Mesenchymal stem cell (in vitro differentiated cells and primary cell): ENCODE data around the gene ULK3.

ENCODE experiments used
- DNase-seq: peaks from one replicate; pipeline ENCODE4 v3.0.0-alpha.2; 2013
- H2AFZ ChIP-seq: one replicate; pipeline ENCODE4 v1.6.1; 2013; ENCODE audit warnings: low read depth, mild to moderate bottlenecking, control low read depth, inconsistent platforms, low read length, moderate library complexity
- H2AK5ac ChIP-seq: 2 replicates; pipeline ENCODE4 v1.6.1; 2013; ENCODE audit warnings: low read length, moderate library complexity, mild to moderate bottlenecking, inconsistent platforms; ENCODE audit not compliant: severe bottlenecking
- H2BK120ac ChIP-seq: one replicate; pipeline ENCODE4 v1.6.1; 2013; ENCODE audit warnings: low read depth, mild to moderate bottlenecking, inconsistent platforms, low read length, moderate library complexity
- H2BK12ac ChIP-seq, 2 experiments: one replicate each; pipeline ENCODE4 v1.6.1; 2013; ENCODE audit warnings: inconsistent platforms in 2 of 2, low read length in 2 of 2, mild to moderate bottlenecking in 2 of 2, moderate library complexity in 2 of 2, control low read depth in 1 of 2
- H2BK15ac ChIP-seq: one replicate; pipeline ENCODE4 v1.6.1; 2013; ENCODE audit warnings: mild to moderate bottlenecking, low read depth, inconsistent platforms; ENCODE audit not compliant: poor library complexity, severe bottlenecking
- H2BK5ac ChIP-seq: 2 replicates; pipeline ENCODE4 v1.6.1; 2013; ENCODE audit warnings: low read depth, mild to moderate bottlenecking, low read length, control low read depth, inconsistent platforms; ENCODE audit not compliant: poor library complexity, severe bottlenecking
- H3K14ac ChIP-seq, 2 experiments: one replicate each; pipeline ENCODE4 v1.6.1; 2013; ENCODE audit warnings: inconsistent platforms in 2 of 2, low read length in 2 of 2, control low read depth in 1 of 2, mild to moderate bottlenecking in 1 of 2, moderate library complexity in 1 of 2
- H3K18ac ChIP-seq, 2 experiments: one replicate each; pipeline ENCODE4 v1.6.1; 2013; ENCODE audit warnings: inconsistent platforms in 2 of 2, low read length in 2 of 2, control low read depth in 1 of 2, low read depth in 1 of 2, mild to moderate bottlenecking in 1 of 2
- H3K23ac ChIP-seq, 2 experiments: one replicate each; pipeline ENCODE4 v1.6.1; 2013; ENCODE audit warnings: inconsistent platforms in 2 of 2, low read length in 2 of 2, mild to moderate bottlenecking in 2 of 2, moderate library complexity in 2 of 2, control low read depth in 1 of 2
- H3K27ac ChIP-seq: 2 replicates; pipeline ENCODE4 v1.5.1; 2013; ENCODE audit warnings: mild to moderate bottlenecking, moderate library complexity, low read length, control low read depth, inconsistent platforms; ENCODE audit not compliant: poor library complexity, severe bottlenecking
- H3K27me3 ChIP-seq, 2 experiments: 2 replicates each; pipeline versions ENCODE4 v1.6.1 to v1.7.0; 2013; ENCODE audit warnings: low read length in 2 of 2, mild to moderate bottlenecking in 2 of 2, moderate library complexity in 2 of 2, control low read depth in 1 of 2, inconsistent platforms in 1 of 2; ENCODE audit not compliant: control insufficient read depth in 1 of 2, insufficient read depth in 1 of 2
- H3K36me3 ChIP-seq, 2 experiments: 2 replicates each; pipeline versions ENCODE4 v1.6.1 to v1.7.0; 2013; ENCODE audit warnings: low read length in 2 of 2, control low read depth in 1 of 2, inconsistent platforms in 1 of 2, low read depth in 1 of 2, mild to moderate bottlenecking in 1 of 2; ENCODE audit not compliant: insufficient read depth in 2 of 2, control insufficient read depth in 1 of 2
- H3K4ac ChIP-seq, 2 experiments: one replicate each; pipeline ENCODE4 v1.6.1; 2013; ENCODE audit warnings: inconsistent platforms in 2 of 2, low read length in 2 of 2, mild to moderate bottlenecking in 2 of 2, moderate library complexity in 2 of 2, control low read depth in 1 of 2, low read depth in 1 of 2
- H3K4me1 ChIP-seq: 2 replicates; pipeline ENCODE4 v1.6.1; 2013; ENCODE audit warnings: low read depth, low read length, control low read depth; ENCODE audit not compliant: control insufficient read depth, insufficient read depth
- H3K4me2 ChIP-seq: 2 replicates; pipeline ENCODE4 v1.6.1; 2013; ENCODE audit warnings: low read length, mild to moderate bottlenecking, inconsistent platforms; ENCODE audit not compliant: poor library complexity, severe bottlenecking
- H3K4me3 ChIP-seq, 2 experiments: 2 replicates each; pipeline versions ENCODE4 v1.5.1 to v1.7.0; 2013; ENCODE audit warnings: low read length in 2 of 2, mild to moderate bottlenecking in 2 of 2, control low read depth in 1 of 2, low read depth in 1 of 2; ENCODE audit not compliant: insufficient read depth in 1 of 2
- H3K79me1 ChIP-seq: replicated peaks from 2 replicates; pipeline ENCODE4 v1.6.1; 2013; ENCODE audit warnings: mild to moderate bottlenecking, control low read depth, low read length, inconsistent platforms; ENCODE audit not compliant: poor library complexity, severe bottlenecking
- H3K9ac ChIP-seq: 2 replicates; pipeline ENCODE4 v1.7.0; 2013; ENCODE audit warnings: mild to moderate bottlenecking, low read length, moderate library complexity
- H3K9me3 ChIP-seq: 2 replicates; pipeline ENCODE4 v1.7.0; 2013; ENCODE audit warnings: mild to moderate bottlenecking, low read length; ENCODE audit not compliant: control insufficient read depth
- H4K8ac ChIP-seq: one replicate; pipeline ENCODE4 v1.6.1; 2013; ENCODE audit warnings: inconsistent platforms, mild to moderate bottlenecking, low read length, moderate library complexity
- H4K91ac ChIP-seq: one replicate; pipeline ENCODE4 v1.6.1; 2013; ENCODE audit warnings: mild to moderate bottlenecking, low read length, inconsistent platforms
- WGBS: methylation state at CpG from one replicate; pipeline ENCODE4 v1.1.7; 2013; ENCODE audit warnings: mixed read lengths; 5-methylcytosine and 5-hydroxymethylcytosine counted together

ULK3 gene

GRCh38 chr15:74789741-74790079, 53.2 kb downstream of the ULK3 start:
- Histone ChIP-seq H2AFZ (no peak overlapping the region), H3K18ac (peak overlapping the region in 1 of 2 experiments; percentile 16), H3K4me1 (peaks cover 80% of the 10 kb centered on the region), H3K27ac (peak overlapping the region; percentile 81), H2AK5ac (peak overlapping the region; percentile 65), H4K91ac (no peak overlapping the region), H2BK120ac (no peak overlapping the region), H3K14ac (no peak overlapping the region), H2BK5ac (peak overlapping the region; percentile 33), H3K4me3 (no peak overlapping the region), H3K4me2 (no peak overlapping the region), H3K79me1 (peaks cover 24% of the 10 kb centered on the region), H3K23ac (peak overlapping the region in 1 of 2 experiments; percentile 57), H3K36me3 (peaks cover 0 to 15% of the 10 kb centered on the region in 2 experiments), H4K8ac (no peak overlapping the region), H3K27me3 (no peaks in the 10 kb centered on the region), H3K9ac (peak overlapping the region; percentile 78), H2BK12ac (peak overlapping the region in 1 of 2 experiments; percentile 66), H2BK15ac (no peak overlapping the region), H3K4ac (peak overlapping the region in 1 of 2 experiments; percentile 86), H3K9me3 (no peaks in the 10 kb centered on the region)
- 89% methylated on average over 3 of the region's 3 CpGs for WGBS
- DNase-seq = no peak

DNA sequence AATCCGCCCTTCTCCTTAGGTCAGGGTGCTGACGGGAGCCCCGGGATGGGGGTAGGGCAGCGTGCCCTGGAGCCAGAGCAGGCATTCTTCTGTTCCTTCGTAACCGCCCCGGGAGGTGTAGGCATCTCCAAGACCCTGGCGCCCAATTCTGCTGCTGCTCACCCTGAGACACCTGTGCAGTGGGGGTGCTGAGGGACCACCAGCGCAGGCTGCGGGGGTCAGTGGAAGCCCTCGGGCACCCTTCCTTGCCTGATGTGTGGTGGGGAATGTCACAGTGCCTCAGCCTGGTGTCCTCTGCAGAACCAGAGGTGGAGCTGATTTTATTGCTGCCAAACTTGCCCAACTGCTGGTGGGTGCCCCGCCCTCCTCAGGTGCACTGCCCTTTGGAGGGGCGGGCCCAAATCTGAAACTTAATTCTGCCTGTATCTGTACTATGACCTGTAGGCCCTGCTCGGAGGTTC, 53.8 kb downstream of the ULK3 start:
- H3K27me3 ChIP-seq = no peaks in the 10 kb centered on the region
- peak overlapping the region; percentile 57 for H2BK15ac ChIP-seq
- H3K4me3 ChIP-seq = peak overlapping the region in 1 of 2 experiments; percentile 8
- H2AK5ac ChIP-seq = peak overlapping the region; percentile 53
- DNase-seq = no peak
- no peak overlapping the region for H4K8ac ChIP-seq
- no peak overlapping the region for H2AFZ ChIP-seq
- peak overlapping the region; percentile 81 for H3K27ac ChIP-seq
- H3K9me3 ChIP-seq = no peaks in the 10 kb centered on the region
- H3K4me2 ChIP-seq = no peak overlapping the region
- H3K23ac ChIP-seq = no peak overlapping the region
- H3K4me1 ChIP-seq = peaks cover 78% of the 10 kb centered on the region
- H3K79me1 ChIP-seq = peaks cover 23% of the 10 kb centered on the region
- H2BK5ac ChIP-seq = no peak overlapping the region
- peaks cover 0 to 14% of the 10 kb centered on the region in 2 experiments for H3K36me3 ChIP-seq
- no peak overlapping the region for H3K14ac ChIP-seq
- 90% methylated on average over 14 of the region's 14 CpGs for WGBS
- H3K4ac ChIP-seq = no peak overlapping the region
- H2BK120ac ChIP-seq = no peak overlapping the region
- peak overlapping the region; percentile 28 for H4K91ac ChIP-seq
- no peak overlapping the region for H2BK12ac ChIP-seq
- peak overlapping the region in 1 of 2 experiments; percentile 16 for H3K18ac ChIP-seq
- no peak overlapping the region for H3K9ac ChIP-seq

DNA sequence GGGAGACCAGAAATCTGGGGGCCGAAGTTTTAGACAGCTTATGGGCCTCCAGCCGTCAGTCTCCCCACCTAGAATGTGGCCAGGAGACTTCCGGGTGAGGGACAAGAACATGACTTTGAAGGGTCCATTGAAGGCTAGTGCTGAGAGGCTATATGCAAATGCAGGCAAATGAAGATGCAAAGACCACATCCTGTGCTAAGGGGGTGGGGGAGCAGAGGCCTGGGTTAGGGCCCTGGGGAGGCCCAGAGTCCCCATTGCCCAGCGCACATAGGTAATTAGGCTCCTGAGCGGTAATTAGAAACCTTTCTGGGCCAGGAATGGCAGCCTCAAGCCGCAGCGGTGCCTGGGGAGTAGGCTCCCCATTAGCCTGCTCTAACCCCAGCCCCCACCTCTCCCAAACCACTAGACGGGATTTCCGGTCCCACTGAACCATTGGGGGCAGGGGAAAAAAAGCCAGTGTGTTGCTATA, 54.2 kb downstream of the ULK3 start:
- Histone ChIP-seq H3K4ac (no peak overlapping the region), H3K4me2 (no peak overlapping the region), H2BK15ac (no peak overlapping the region), H3K4me3 (no peak overlapping the region), H3K14ac (no peak overlapping the region), H3K9me3 (no peaks in the 10 kb centered on the region), H2BK5ac (no peak overlapping the region), H3K27ac (no peak overlapping the region), H3K23ac (no peak overlapping the region), H3K27me3 (no peaks in the 10 kb centered on the region), H3K36me3 (peaks cover 0 to 14% of the 10 kb centered on the region in 2 experiments), H3K4me1 (peaks cover 81% of the 10 kb centered on the region), H4K91ac (peak overlapping the region; percentile 28), H2BK120ac (no peak overlapping the region), H2AFZ (no peak overlapping the region), H4K8ac (no peak overlapping the region), H2BK12ac (no peak overlapping the region), H2AK5ac (no peak overlapping the region), H3K18ac (no peak overlapping the region), H3K9ac (no peak overlapping the region), H3K79me1 (peaks cover 23% of the 10 kb centered on the region)
- 82% methylated on average over 9 of the region's 9 CpGs for WGBS
- DNase-seq = no peak

DNA sequence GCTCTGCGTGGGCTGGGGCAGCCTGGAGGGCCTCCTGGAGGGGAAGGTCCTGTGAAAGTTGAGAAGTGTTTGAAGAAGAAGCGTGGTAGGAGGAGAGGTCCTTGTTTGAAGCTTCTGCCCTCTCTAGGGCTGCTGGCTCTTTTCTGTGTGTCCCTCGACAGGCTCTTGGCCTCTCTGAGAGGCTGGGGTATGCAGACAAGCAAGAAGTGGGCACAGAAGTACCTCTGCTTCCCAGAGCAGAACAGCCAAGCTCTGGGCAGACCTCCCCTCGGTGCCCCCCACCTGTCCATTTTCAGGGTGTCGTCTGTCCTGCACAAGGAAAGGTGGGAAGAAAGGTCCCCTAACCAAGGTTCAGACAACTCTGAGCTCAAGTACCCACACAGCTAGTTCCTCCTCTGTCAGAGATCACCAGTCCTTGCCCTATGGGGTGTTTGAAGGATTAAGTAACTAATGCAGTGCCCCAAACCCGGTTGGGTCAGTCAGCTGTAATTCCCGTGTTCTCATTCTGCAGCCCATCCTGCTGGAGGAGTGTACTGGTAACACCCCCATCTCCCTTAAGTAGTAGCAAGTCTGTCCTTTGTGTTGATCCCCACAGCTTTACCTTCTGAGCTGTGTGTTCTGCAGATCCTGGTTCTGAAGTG, 54.8 kb downstream of the ULK3 start:
- Histone ChIP-seq H3K4me3 (no peak overlapping the region), H4K91ac (no peak overlapping the region), H3K4me1 (peaks cover 83% of the 10 kb centered on the region), H3K18ac (peak overlapping the region in 1 of 2 experiments; percentile 14), H2AFZ (no peak overlapping the region), H3K36me3 (peaks cover 0 to 14% of the 10 kb centered on the region in 2 experiments), H3K27ac (no peak overlapping the region), H2BK5ac (no peak overlapping the region), H3K9ac (peak overlapping the region; percentile 60), H3K14ac (no peak overlapping the region), H3K27me3 (no peaks in the 10 kb centered on the region), H3K4me2 (no peak overlapping the region), H3K4ac (peak overlapping the region; percentile 7 to 26), H2BK12ac (no peak overlapping the region), H3K23ac (no peak overlapping the region), H2BK15ac (no peak overlapping the region), H3K79me1 (peaks cover 20% of the 10 kb centered on the region), H4K8ac (no peak overlapping the region), H3K9me3 (no peaks in the 10 kb centered on the region), H2AK5ac (peak overlapping the region; percentile 27), H2BK120ac (no peak overlapping the region)
- WGBS = 78% methylated on average over 4 of the region's 7 CpGs
- DNase-seq = no peak
